Osteocyte (in vitro differentiated cells): Measurements from ENCODE around the gene RPS6KC1. TPM values are rescaled to one million over a fixed set of nuclear protein-coding genes. Genes with fewer than 3 reads are reported as not detected.

Experiments used
- DNase-seq: peaks from one replicate; pipeline ENCODE4 v3.0.0; 2021; ENCODE audit warnings: mixed read lengths; ENCODE audit not compliant: unreplicated experiment; ENCODE audit errors: extremely low spot score
- H3K27ac Mint-ChIP-seq: one replicate; pipeline ENCODE4 v1.8.0; 2021; ENCODE audit warnings: mild to moderate bottlenecking, mixed read lengths; ENCODE audit not compliant: unreplicated experiment
- H3K27me3 Mint-ChIP-seq: one replicate; pipeline ENCODE4 v1.8.0; 2021; ENCODE audit warnings: mixed read lengths; ENCODE audit not compliant: unreplicated experiment
- H3K36me3 Mint-ChIP-seq: one replicate; pipeline ENCODE4 v1.8.0; 2021; ENCODE audit warnings: mixed read lengths; ENCODE audit not compliant: unreplicated experiment
- H3K4me1 Mint-ChIP-seq: one replicate; pipeline ENCODE4 v1.8.0; 2021; ENCODE audit warnings: mixed read lengths; ENCODE audit not compliant: unreplicated experiment
- H3K4me3 Mint-ChIP-seq: one replicate; pipeline ENCODE4 v1.8.0; 2021; ENCODE audit warnings: mild to moderate bottlenecking, moderate library complexity, mixed read lengths; ENCODE audit not compliant: unreplicated experiment
- H3K9me3 Mint-ChIP-seq: one replicate; pipeline ENCODE4 v1.8.0; 2021; ENCODE audit warnings: mixed read lengths; ENCODE audit not compliant: unreplicated experiment
- total RNA-seq: library from RNA; stranded (reverse); gene quantifications from 2 replicates; pipeline ENCODE4 v1.2.1, GENCODE V29; 2021
- TF ChIP-seq, protein P1 (sequence below): fragments of 200-600 bp; sonication (generic); IDR thresholded peaks from 2 replicates; pipeline ENCODE4 v1.5.0; 2021; ENCODE audit warnings: antibody characterized with exemption, mild to moderate bottlenecking, moderate library complexity

The RPS6KC1 gene
- total RNA-seq, 1 donor from 2014 or later, result 19.6 TPM

DNA sequence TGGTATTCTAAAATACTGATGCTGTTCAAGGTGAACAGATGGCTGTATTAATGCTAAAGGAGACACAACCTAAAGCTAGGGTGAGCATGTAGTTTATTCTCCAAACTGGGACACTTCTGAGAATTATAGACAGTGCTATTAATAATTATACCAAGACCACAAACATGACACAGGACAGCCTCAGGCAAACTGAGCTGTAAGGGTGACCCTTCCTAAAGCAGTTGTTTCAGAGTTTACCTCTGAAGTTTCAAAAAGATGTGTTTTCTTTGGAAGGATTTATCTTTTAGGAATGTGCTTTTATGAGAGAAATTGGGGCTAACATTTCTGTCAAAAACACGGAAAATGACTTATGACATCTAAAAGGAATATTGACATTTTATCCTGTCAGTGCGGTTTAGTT, 68.8 kb downstream of the RPS6KC1 start:
- Mint-ChIP-seq H3K4me1 (peaks cover 36% of the 10 kb centered on the region), H3K27ac (peak overlapping the region; percentile 67), H3K27me3 (no peaks in the 10 kb centered on the region), H3K36me3 (peaks cover 6% of the 10 kb centered on the region), H3K4me3 (no peak overlapping the region), H3K9me3 (no peaks in the 10 kb centered on the region)
- TF ChIP-seq, protein P1, sequence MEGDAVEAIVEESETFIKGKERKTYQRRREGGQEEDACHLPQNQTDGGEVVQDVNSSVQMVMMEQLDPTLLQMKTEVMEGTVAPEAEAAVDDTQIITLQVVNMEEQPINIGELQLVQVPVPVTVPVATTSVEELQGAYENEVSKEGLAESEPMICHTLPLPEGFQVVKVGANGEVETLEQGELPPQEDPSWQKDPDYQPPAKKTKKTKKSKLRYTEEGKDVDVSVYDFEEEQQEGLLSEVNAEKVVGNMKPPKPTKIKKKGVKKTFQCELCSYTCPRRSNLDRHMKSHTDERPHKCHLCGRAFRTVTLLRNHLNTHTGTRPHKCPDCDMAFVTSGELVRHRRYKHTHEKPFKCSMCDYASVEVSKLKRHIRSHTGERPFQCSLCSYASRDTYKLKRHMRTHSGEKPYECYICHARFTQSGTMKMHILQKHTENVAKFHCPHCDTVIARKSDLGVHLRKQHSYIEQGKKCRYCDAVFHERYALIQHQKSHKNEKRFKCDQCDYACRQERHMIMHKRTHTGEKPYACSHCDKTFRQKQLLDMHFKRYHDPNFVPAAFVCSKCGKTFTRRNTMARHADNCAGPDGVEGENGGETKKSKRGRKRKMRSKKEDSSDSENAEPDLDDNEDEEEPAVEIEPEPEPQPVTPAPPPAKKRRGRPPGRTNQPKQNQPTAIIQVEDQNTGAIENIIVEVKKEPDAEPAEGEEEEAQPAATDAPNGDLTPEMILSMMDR, result no peak
- no peak for DNase-seq

DNA sequence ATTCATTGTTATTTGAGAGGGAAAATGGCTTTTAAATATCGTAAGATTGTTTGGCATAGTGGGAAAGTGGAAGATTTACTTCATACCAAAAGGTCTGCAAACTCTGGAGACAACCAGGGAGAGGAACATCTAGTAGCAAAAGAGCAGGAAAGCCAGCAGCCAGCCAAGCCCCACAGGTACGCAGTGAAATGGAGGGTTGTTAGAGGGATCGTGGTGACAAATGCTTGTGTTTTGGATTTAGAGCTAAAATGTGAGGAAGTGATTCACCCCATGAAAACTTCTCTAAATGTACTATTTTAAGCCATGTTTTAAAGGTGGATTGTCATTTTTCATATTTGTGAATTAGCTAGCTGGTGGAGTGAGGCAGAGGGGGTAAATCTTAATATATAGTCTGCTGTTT, 69.3 kb downstream of the RPS6KC1 start:
- Mint-ChIP-seq H3K36me3 (peaks cover 6% of the 10 kb centered on the region), H3K9me3 (no peaks in the 10 kb centered on the region), H3K4me1 (peaks cover 36% of the 10 kb centered on the region), H3K4me3 (no peak overlapping the region), H3K27ac (peak overlapping the region; percentile 67), H3K27me3 (no peaks in the 10 kb centered on the region)
- no peak for DNase-seq
- TF ChIP-seq, protein P1, result no peak

DNA sequence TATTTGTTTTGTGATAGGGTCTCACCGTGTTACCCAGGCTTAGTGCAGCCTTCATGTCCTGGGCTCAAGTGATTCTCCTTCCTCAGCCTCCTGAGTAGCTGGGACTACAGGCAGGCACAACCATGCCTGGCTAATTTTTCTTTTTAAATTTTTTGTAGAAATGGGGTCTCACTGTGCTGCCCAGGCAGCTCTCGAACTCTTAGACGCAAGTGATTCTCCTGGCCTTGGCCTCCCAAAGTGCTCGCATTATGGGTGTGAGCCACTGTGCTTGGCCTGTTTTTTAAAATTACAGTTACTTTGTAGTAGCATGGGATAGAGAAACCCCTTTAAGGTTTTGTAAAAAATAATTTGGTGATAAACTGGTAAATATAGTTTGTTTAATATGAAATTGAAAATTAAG, 69.9 kb downstream of the RPS6KC1 start:
- Mint-ChIP-seq H3K4me3 (no peak overlapping the region), H3K27ac (no peak overlapping the region), H3K36me3 (peaks cover 6% of the 10 kb centered on the region), H3K4me1 (peaks cover 36% of the 10 kb centered on the region), H3K9me3 (no peaks in the 10 kb centered on the region), H3K27me3 (no peaks in the 10 kb centered on the region)
- DNase-seq, result no peak
- TF ChIP-seq, protein P1, result no peak

DNA sequence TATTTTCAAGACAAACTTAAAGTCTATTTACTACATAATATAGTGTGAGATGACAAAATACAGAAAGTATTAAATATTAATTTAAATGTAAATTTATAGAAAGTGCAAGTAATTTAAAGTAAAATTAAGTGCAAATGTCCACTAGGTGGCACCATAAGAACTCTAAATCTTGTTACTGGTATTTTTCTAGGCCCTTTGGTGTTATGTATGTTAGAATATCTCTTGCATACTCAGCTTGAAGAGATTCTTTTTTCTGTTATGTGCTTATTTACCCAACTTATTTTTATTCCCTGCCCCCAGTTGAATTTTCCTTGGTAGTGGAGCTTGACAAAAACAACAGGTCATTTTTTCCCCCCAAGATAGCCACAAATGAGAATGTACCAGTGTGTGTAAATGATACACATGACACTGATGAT, 71.5 kb downstream of the RPS6KC1 start:
- no peak for DNase-seq
- Mint-ChIP-seq H3K9me3 (no peaks in the 10 kb centered on the region), H3K27ac (no peak overlapping the region), H3K4me1 (peaks cover 41% of the 10 kb centered on the region), H3K36me3 (peaks cover 2% of the 10 kb centered on the region), H3K4me3 (no peak overlapping the region), H3K27me3 (no peaks in the 10 kb centered on the region)
- TF ChIP-seq, protein P1, result peak; percentile 62

DNA sequence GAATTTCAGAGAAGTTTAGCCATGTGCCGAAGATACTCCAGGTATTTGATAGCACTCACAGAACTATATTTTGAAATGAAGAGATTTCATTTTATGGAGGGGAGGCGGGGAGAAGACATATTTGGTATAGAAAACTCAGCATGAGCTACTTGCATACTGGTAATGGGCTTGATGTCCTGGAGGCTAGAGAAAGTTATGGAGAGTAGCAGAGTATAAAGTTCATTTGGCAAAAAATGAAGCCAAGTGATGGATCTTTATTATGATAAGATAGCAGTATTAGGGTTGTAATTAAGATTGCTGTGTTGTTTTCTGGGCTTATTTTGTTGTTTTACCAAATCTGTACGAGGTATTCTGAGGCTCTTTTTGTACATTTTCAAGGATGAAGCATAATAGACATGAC, 72.0 kb downstream of the RPS6KC1 start:
- peaks cover 2% of the 10 kb centered on the region for H3K36me3 Mint-ChIP-seq
- no peaks in the 10 kb centered on the region for H3K27me3 Mint-ChIP-seq
- H3K4me1 Mint-ChIP-seq, result peaks cover 41% of the 10 kb centered on the region
- no peak overlapping the region for H3K27ac Mint-ChIP-seq
- H3K9me3 Mint-ChIP-seq, result no peaks in the 10 kb centered on the region
- H3K4me3 Mint-ChIP-seq, result no peak overlapping the region
- DNase-seq, result no peak
- TF ChIP-seq, protein P1, result no peak
